ENCODE measurements around the gene FGA.
A peak's percentile ranks its signal among the peaks of the same experiment; 100 is the strongest.

Gene FGA

GRCh38 chr4:154560419-154560801 lies 30.1 kb downstream of the FGA start:
- no peaks in the 10 kb centered on the region for H4K20me1 ChIP-seq (ENCODE audit: insufficient read depth, low read length)
- H2AFZ ChIP-seq (ENCODE audit: low read length), result no peak overlapping the region
- no peaks in the 10 kb centered on the region for H3K9me2 ChIP-seq (replicated peaks; ENCODE audit: insufficient read depth, low read length)
- H3K36me3 ChIP-seq (replicated peaks; ENCODE audit: insufficient read depth, low read length), result no peaks in the 10 kb centered on the region
- H3K4me3 ChIP-seq (ENCODE audit: low read length), result no peak overlapping the region
- H3K27ac ChIP-seq (ENCODE audit: low read length), result no peak overlapping the region
- H3K79me2 ChIP-seq (ENCODE audit: low read length), result no peaks in the 10 kb centered on the region
- no peaks in the 10 kb centered on the region for H3K4me1 ChIP-seq (ENCODE audit: low read length)
- no peaks in the 10 kb centered on the region for H3K9me3 ChIP-seq (replicated peaks; ENCODE audit: insufficient read depth, low read length)
- H3F3A ChIP-seq (ENCODE audit: insufficient read depth, low read length), result no peaks in the 10 kb centered on the region
- TF ChIP-seq EZH2 (optimal IDR thresholded peaks at IDR 0.05; ENCODE audit: low read depth, low read length), result no peak
- no peak for TF ChIP-seq CTCF (IDR thresholded peaks at IDR 0.05; ENCODE audit: low read length)
- TF ChIP-seq EZH2phosphoT487 (IDR thresholded peaks at IDR 0.05; ENCODE audit: low read length), result no peak
- no peak for DNase-seq
- no peak overlapping the region for H3K9ac ChIP-seq (ENCODE audit: low read length)
- no peaks in the 10 kb centered on the region for H3K27me3 ChIP-seq (replicated peaks; ENCODE audit: insufficient read depth, low read length)
- H3K4me2 ChIP-seq (ENCODE audit: low read depth, low read length), result no peak overlapping the region

- DNase-seq, result peak; percentile 37
- TF ChIP-seq EZH2 (optimal IDR thresholded peaks at IDR 0.05; ENCODE audit: low read depth, low read length) (no peak), CTCF (IDR thresholded peaks at IDR 0.05; ENCODE audit: low read length) (peak; percentile 72)
These were observed 30.8 kb downstream of the FGA start for GRCh38 chr4:154559494-154560418.

GRCh38 chr4:154559141-154559493 lies 31.4 kb downstream of the FGA start:
- Histone ChIP-seq H3K4me3 (ENCODE audit: low read length) (no peak overlapping the region), H3K79me2 (ENCODE audit: low read length) (no peaks in the 10 kb centered on the region), H3K27me3 (replicated peaks; ENCODE audit: insufficient read depth, low read length) (no peaks in the 10 kb centered on the region), H3K9ac (ENCODE audit: low read length) (no peak overlapping the region), H3K4me1 (ENCODE audit: low read length) (no peaks in the 10 kb centered on the region), H2AFZ (ENCODE audit: low read length) (no peak overlapping the region), H3K36me3 (replicated peaks; ENCODE audit: insufficient read depth, low read length) (no peaks in the 10 kb centered on the region), H4K20me1 (ENCODE audit: insufficient read depth, low read length) (no peaks in the 10 kb centered on the region), H3K4me2 (ENCODE audit: low read depth, low read length) (no peak overlapping the region), H3K9me3 (replicated peaks; ENCODE audit: insufficient read depth, low read length) (no peaks in the 10 kb centered on the region), H3F3A (ENCODE audit: insufficient read depth, low read length) (no peaks in the 10 kb centered on the region), H3K9me2 (replicated peaks; ENCODE audit: insufficient read depth, low read length) (no peaks in the 10 kb centered on the region), H3K27ac (ENCODE audit: low read length) (no peak overlapping the region)
- DNase-seq, result no peak
- TF ChIP-seq EZH2phosphoT487 (IDR thresholded peaks at IDR 0.05; ENCODE audit: low read length) (no peak), CTCF (IDR thresholded peaks at IDR 0.05; ENCODE audit: low read length) (no peak), EZH2 (optimal IDR thresholded peaks at IDR 0.05; ENCODE audit: low read depth, low read length) (no peak)

More at GRCh38 chr4:154559494-154560418, 30.8 kb downstream of the FGA start:
- H3K9ac ChIP-seq (ENCODE audit: low read length), result no peak overlapping the region
- H3K27me3 ChIP-seq (replicated peaks; ENCODE audit: insufficient read depth, low read length), result no peaks in the 10 kb centered on the region
- no peaks in the 10 kb centered on the region for H3K9me2 ChIP-seq (replicated peaks; ENCODE audit: insufficient read depth, low read length)
- no peak overlapping the region for H3K4me3 ChIP-seq (ENCODE audit: low read length)
- no peak overlapping the region for H3K27ac ChIP-seq (ENCODE audit: low read length)
- H3F3A ChIP-seq (ENCODE audit: insufficient read depth, low read length), result no peaks in the 10 kb centered on the region
- H4K20me1 ChIP-seq (ENCODE audit: insufficient read depth, low read length), result no peaks in the 10 kb centered on the region
- no peaks in the 10 kb centered on the region for H3K36me3 ChIP-seq (replicated peaks; ENCODE audit: insufficient read depth, low read length)
- no peaks in the 10 kb centered on the region for H3K9me3 ChIP-seq (replicated peaks; ENCODE audit: insufficient read depth, low read length)
- no peaks in the 10 kb centered on the region for H3K79me2 ChIP-seq (ENCODE audit: low read length)
- H3K4me2 ChIP-seq (ENCODE audit: low read depth, low read length), result no peak overlapping the region
- H3K4me1 ChIP-seq (ENCODE audit: low read length), result no peaks in the 10 kb centered on the region
- H2AFZ ChIP-seq (ENCODE audit: low read length), result no peak overlapping the region

All from MM.1S (cell line).